A549 (cell line): ENCODE results near the gene NEDD8.

Experiments
- CTCF ChIP-seq: fragments of >200 bp; sonication (Bioruptor Twin); formaldehyde crosslinking; IDR thresholded peaks from 3 replicates; pipeline ENCODE4 v1.5.1; 2016
- EP300 ChIP-seq, 2 experiments: fragments of >200 bp; sonication (Bioruptor Twin); formaldehyde crosslinking; IDR thresholded peaks; 2 replicates in 1 of 2; 3 replicates in 1 of 2; pipeline ENCODE4 v1.6.1; 2016 to 2017
- JUNB ChIP-seq: fragments of >200 bp; sonication (Bioruptor Twin); formaldehyde crosslinking; IDR thresholded peaks from 2 replicates; pipeline ENCODE4 v1.6.1; 2016
- POLR2AphosphoS2 ChIP-seq: conservative IDR thresholded peaks from 2 replicates; pipeline ENCODE4 v1.6.1; 2012; ENCODE audit warnings: low read length, improper control_type of control experiment, inconsistent platforms

DNA sequence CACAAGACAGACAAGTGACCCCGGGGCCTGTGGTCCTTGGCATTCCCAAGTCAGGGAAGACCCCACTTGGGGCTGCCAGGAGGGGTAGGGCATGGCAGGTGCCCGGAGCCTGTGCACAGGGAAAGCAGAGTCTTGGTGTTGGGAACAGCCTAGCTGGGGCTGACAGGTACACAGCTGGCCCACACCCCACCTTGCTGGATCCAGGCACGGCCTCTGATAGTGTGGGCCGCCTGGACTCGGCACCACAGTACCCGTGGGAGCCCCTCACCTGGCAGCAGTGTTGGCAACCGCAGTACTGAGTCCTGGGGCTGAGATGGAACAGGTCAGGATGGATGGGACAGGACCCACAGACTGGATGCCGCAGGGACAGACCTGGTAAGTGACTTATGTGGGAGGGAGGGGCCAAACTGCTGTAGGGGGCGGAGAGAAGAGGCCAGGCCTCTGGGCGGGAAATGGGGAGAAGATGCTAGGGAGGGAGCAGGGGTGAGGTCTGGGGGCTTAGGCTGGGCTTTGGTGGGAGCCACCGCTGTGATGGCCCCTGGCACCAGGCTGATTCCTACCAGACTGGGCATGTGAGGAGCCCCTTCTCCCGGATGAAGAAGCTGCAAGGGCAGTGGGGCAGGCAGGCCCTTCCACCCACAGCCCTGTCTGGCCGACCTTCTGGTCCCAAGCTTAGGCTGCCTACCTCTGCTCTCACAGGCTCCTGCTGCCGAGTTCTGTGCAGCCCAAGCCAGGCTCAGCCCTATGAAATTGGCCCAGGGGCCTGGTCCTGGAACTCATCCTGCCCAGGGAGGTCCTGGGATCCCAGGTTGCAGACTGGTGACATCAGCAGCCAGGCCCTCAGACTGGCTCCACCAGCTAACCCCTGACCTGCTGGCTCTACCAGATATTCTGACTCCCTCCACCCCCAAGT is 30.9 kb upstream of the NEDD8 start, which contains the start of gene TGM1:
- no peak for TF ChIP-seq JUNB
- no peak for TF ChIP-seq CTCF
- TF ChIP-seq POLR2AphosphoS2: no peak
- no peak for TF ChIP-seq EP300 (IDR thresholded peaks at IDR 0.05)
